ENCODE measurements around the gene TMEM183A.
A peak's percentile ranks its signal among the peaks of the same experiment; 100 is the strongest.

GRCh38 chr1:203031467-203031866 lies 24.3 kb downstream of the TMEM183A start:
- TF ChIP-seq CTCF (IDR thresholded peaks at IDR 0.05), result peak in 3 of 4 donors; percentile 6 to 22 (median 14)
- TF ChIP-seq POLR2A (IDR thresholded peaks at IDR 0.05), result no peak
